Measurements from ENCODE around the gene SP100.

The SP100 gene

GRCh38 chr2:230411570-230412370, 4.2 kb upstream of the SP100 start:
- H3K4me1 Mint-ChIP-seq = peaks cover 84% of the 10 kb centered on the region
- no peaks in the 10 kb centered on the region for H3K9me3 Mint-ChIP-seq

GRCh38 chr2:230412371-230412711, 3.7 kb upstream of the SP100 start:
- H3K9me3 Mint-ChIP-seq = no peaks in the 10 kb centered on the region
- H3K27ac Mint-ChIP-seq = peak overlapping the region; percentile 90
- no peaks in the 10 kb centered on the region for H3K36me3 Mint-ChIP-seq
- peak overlapping the region; percentile 96 for H3K4me3 Mint-ChIP-seq
- H3K27me3 Mint-ChIP-seq = no peaks in the 10 kb centered on the region
- H3K4me1 Mint-ChIP-seq = peaks cover 80% of the 10 kb centered on the region

More at GRCh38 chr2:230411570-230412370, 4.2 kb upstream of the SP100 start:
- H3K27me3 Mint-ChIP-seq = no peaks in the 10 kb centered on the region
- peak overlapping the region; percentile 96 for H3K4me3 Mint-ChIP-seq
- H3K27ac Mint-ChIP-seq = peak overlapping the region; percentile 97
- peaks cover 3% of the 10 kb centered on the region for H3K36me3 Mint-ChIP-seq

- Mint-ChIP-seq H3K9me3 (no peaks in the 10 kb centered on the region), H3K4me3 (peak overlapping the region; percentile 96), H3K4me1 (peaks cover 80% of the 10 kb centered on the region), H3K27ac (peak overlapping the region; percentile 74), H3K27me3 (no peaks in the 10 kb centered on the region), H3K36me3 (peaks cover 2% of the 10 kb centered on the region)
These were observed 3.2 kb upstream of the SP100 start for GRCh38 chr2:230412846-230413245.

- peak overlapping the region; percentile 15 for H3K4me3 Mint-ChIP-seq
- peaks cover 5% of the 10 kb centered on the region for H3K36me3 Mint-ChIP-seq
These were observed 2.5 kb upstream of the SP100 start for GRCh38 chr2:230413479-230413878.

GRCh38 chr2:230414302-230414701, 1.7 kb upstream of the SP100 start:
- Mint-ChIP-seq H3K27ac (peak overlapping the region; percentile 98), H3K36me3 (peaks cover 10% of the 10 kb centered on the region), H3K9me3 (no peaks in the 10 kb centered on the region), H3K4me1 (peaks cover 77% of the 10 kb centered on the region), H3K4me3 (peak overlapping the region; percentile 3), H3K27me3 (no peaks in the 10 kb centered on the region)

More at GRCh38 chr2:230413479-230413878, 2.5 kb upstream of the SP100 start:
- Mint-ChIP-seq H3K27ac (peak overlapping the region; percentile 98), H3K9me3 (no peaks in the 10 kb centered on the region), H3K27me3 (no peaks in the 10 kb centered on the region), H3K4me1 (peaks cover 77% of the 10 kb centered on the region)

GRCh38 chr2:230417436-230417835, 1.4 kb downstream of the SP100 start:
- Mint-ChIP-seq H3K27me3 (no peaks in the 10 kb centered on the region), H3K36me3 (peaks cover 23% of the 10 kb centered on the region), H3K27ac (peak overlapping the region; percentile 93), H3K4me3 (peak overlapping the region; percentile 97), H3K4me1 (peaks cover 84% of the 10 kb centered on the region), H3K9me3 (no peaks in the 10 kb centered on the region)

GRCh38 chr2:230418341-230419016, 2.5 kb downstream of the SP100 start:
- H3K27me3 Mint-ChIP-seq = no peaks in the 10 kb centered on the region
- H3K27ac Mint-ChIP-seq = peak overlapping the region; percentile 92
- no peaks in the 10 kb centered on the region for H3K9me3 Mint-ChIP-seq
- H3K4me1 Mint-ChIP-seq = peaks cover 84% of the 10 kb centered on the region
- peak overlapping the region; percentile 97 for H3K4me3 Mint-ChIP-seq
- H3K36me3 Mint-ChIP-seq = peaks cover 26% of the 10 kb centered on the region

- H3K4me1 Mint-ChIP-seq = peaks cover 84% of the 10 kb centered on the region
- peak overlapping the region; percentile 83 for H3K27ac Mint-ChIP-seq
- no peaks in the 10 kb centered on the region for H3K9me3 Mint-ChIP-seq
- H3K27me3 Mint-ChIP-seq = no peaks in the 10 kb centered on the region
- peak overlapping the region; percentile 97 for H3K4me3 Mint-ChIP-seq
- peaks cover 31% of the 10 kb centered on the region for H3K36me3 Mint-ChIP-seq
These were observed 3.2 kb downstream of the SP100 start for GRCh38 chr2:230419181-230419580.

GRCh38 chr2:230422149-230422548, 6.1 kb downstream of the SP100 start:
- H3K36me3 Mint-ChIP-seq = peaks cover 45% of the 10 kb centered on the region
- peak overlapping the region; percentile 81 for H3K27ac Mint-ChIP-seq
- H3K9me3 Mint-ChIP-seq = no peaks in the 10 kb centered on the region
- peak overlapping the region; percentile 61 for H3K4me3 Mint-ChIP-seq
- H3K4me1 Mint-ChIP-seq = peaks cover 95% of the 10 kb centered on the region
- no peaks in the 10 kb centered on the region for H3K27me3 Mint-ChIP-seq

- Mint-ChIP-seq H3K9me3 (no peaks in the 10 kb centered on the region), H3K27ac (peak overlapping the region; percentile 36), H3K36me3 (peaks cover 45% of the 10 kb centered on the region), H3K4me3 (peak overlapping the region; percentile 75), H3K4me1 (peaks cover 89% of the 10 kb centered on the region), H3K27me3 (no peaks in the 10 kb centered on the region)
These were observed 8.0 kb downstream of the SP100 start for GRCh38 chr2:230423851-230424458.

GRCh38 chr2:230425377-230425776, 9.4 kb downstream of the SP100 start:
- peak overlapping the region; percentile 60 for H3K27ac Mint-ChIP-seq
- peaks cover 86% of the 10 kb centered on the region for H3K4me1 Mint-ChIP-seq
- peaks cover 5% of the 10 kb centered on the region for H3K9me3 Mint-ChIP-seq
- H3K4me3 Mint-ChIP-seq = peak overlapping the region; percentile 73
- no peaks in the 10 kb centered on the region for H3K27me3 Mint-ChIP-seq
- H3K36me3 Mint-ChIP-seq = peaks cover 54% of the 10 kb centered on the region

GRCh38 chr2:230429513-230429912, 13.5 kb downstream of the SP100 start:
- Mint-ChIP-seq H3K27me3 (no peaks in the 10 kb centered on the region), H3K9me3 (peaks cover 5% of the 10 kb centered on the region), H3K4me1 (peaks cover 75% of the 10 kb centered on the region), H3K4me3 (peak overlapping the region; percentile 36), H3K27ac (peak overlapping the region; percentile 70), H3K36me3 (peaks cover 54% of the 10 kb centered on the region)

- peaks cover 55% of the 10 kb centered on the region for H3K36me3 Mint-ChIP-seq
- no peaks in the 10 kb centered on the region for H3K27me3 Mint-ChIP-seq
- peak overlapping the region; percentile 48 for H3K27ac Mint-ChIP-seq
- H3K4me3 Mint-ChIP-seq = peak overlapping the region; percentile 28
- H3K9me3 Mint-ChIP-seq = peaks cover 5% of the 10 kb centered on the region
- H3K4me1 Mint-ChIP-seq = peaks cover 71% of the 10 kb centered on the region
These were observed 15.2 kb downstream of the SP100 start for GRCh38 chr2:230430957-230431910.

- peaks cover 51% of the 10 kb centered on the region for H3K36me3 Mint-ChIP-seq
- H3K4me3 Mint-ChIP-seq = no peak overlapping the region
- no peaks in the 10 kb centered on the region for H3K27me3 Mint-ChIP-seq
- H3K4me1 Mint-ChIP-seq = peaks cover 70% of the 10 kb centered on the region
- H3K27ac Mint-ChIP-seq = peak overlapping the region; percentile 92
- peaks cover 5% of the 10 kb centered on the region for H3K9me3 Mint-ChIP-seq
These were observed 18.8 kb downstream of the SP100 start for GRCh38 chr2:230434677-230435324.

Measured in activated naive CD4-positive, alpha-beta T cell treated with anti-CD3 and anti-CD28 coated beads, Interleukin-2, amount 50 U/mL, for 24 hours (primary cell).